ENCODE measurements around the gene CHL1.

DNA sequence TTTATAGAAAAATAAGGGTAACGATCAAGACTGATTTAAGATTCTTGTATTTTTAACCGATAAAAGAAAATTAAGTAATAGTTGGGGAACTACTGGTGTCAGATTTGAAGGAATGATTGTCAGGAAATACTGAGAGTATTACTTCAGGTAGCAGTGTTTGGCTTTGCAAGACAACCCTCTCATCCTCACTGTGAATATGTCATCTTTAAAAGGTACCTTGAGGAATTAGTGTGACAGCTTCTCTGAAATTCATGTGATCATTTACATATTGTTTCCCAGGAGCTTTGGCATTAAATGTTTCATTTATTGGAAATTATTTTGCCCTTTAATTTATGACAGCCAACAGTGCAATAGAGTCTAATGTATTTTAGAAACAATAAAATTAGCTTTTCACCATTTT, 3.3 kb downstream of the CHL1 start:
- TF ChIP-seq, protein P1, sequence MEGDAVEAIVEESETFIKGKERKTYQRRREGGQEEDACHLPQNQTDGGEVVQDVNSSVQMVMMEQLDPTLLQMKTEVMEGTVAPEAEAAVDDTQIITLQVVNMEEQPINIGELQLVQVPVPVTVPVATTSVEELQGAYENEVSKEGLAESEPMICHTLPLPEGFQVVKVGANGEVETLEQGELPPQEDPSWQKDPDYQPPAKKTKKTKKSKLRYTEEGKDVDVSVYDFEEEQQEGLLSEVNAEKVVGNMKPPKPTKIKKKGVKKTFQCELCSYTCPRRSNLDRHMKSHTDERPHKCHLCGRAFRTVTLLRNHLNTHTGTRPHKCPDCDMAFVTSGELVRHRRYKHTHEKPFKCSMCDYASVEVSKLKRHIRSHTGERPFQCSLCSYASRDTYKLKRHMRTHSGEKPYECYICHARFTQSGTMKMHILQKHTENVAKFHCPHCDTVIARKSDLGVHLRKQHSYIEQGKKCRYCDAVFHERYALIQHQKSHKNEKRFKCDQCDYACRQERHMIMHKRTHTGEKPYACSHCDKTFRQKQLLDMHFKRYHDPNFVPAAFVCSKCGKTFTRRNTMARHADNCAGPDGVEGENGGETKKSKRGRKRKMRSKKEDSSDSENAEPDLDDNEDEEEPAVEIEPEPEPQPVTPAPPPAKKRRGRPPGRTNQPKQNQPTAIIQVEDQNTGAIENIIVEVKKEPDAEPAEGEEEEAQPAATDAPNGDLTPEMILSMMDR (conservative IDR thresholded peaks at IDR 0.05), result no peak
- TF ChIP-seq EZH2 (IDR thresholded peaks at IDR 0.05; ENCODE audit: low read depth), result no peak
